ENCODE data around the gene AKIRIN1.

Gene AKIRIN1

GRCh38 chr1:38990738-38991637 is at the start of gene AKIRIN1:
AKIRIN1 (plus strand) TSS chr1:38991276; CDS start chr1:38991381, 105 bp downstream.
- Histone ChIP-seq H3K4me3 (ENCODE audit: low read depth, low read length) (peak within 1 kb of the TSS; percentile 81), H2AFZ (peak within 1 kb of the TSS; percentile 93), H3K36me3 (ENCODE audit: control insufficient read depth, insufficient read depth, low read length) (no peaks in the 10 kb centered on the region), H3K79me2 (peaks cover 15% of the 10 kb centered on the region), H3K27me3 (ENCODE audit: control insufficient read depth, insufficient read depth, low read length) (no peaks in the 10 kb centered on the region), H3K9ac (peak within 1 kb of the TSS; percentile 61), H3K27ac (peak within 1 kb of the TSS; percentile 87), H3K9me3 (ENCODE audit: control insufficient read depth, low read length) (no peaks in the 10 kb centered on the region), H3K4me2 (ENCODE audit: low read length) (peak within 1 kb of the TSS; percentile 86), H3K4me1 (peaks cover 4% of the 10 kb centered on the region)
- TF ChIP-seq, protein P1, sequence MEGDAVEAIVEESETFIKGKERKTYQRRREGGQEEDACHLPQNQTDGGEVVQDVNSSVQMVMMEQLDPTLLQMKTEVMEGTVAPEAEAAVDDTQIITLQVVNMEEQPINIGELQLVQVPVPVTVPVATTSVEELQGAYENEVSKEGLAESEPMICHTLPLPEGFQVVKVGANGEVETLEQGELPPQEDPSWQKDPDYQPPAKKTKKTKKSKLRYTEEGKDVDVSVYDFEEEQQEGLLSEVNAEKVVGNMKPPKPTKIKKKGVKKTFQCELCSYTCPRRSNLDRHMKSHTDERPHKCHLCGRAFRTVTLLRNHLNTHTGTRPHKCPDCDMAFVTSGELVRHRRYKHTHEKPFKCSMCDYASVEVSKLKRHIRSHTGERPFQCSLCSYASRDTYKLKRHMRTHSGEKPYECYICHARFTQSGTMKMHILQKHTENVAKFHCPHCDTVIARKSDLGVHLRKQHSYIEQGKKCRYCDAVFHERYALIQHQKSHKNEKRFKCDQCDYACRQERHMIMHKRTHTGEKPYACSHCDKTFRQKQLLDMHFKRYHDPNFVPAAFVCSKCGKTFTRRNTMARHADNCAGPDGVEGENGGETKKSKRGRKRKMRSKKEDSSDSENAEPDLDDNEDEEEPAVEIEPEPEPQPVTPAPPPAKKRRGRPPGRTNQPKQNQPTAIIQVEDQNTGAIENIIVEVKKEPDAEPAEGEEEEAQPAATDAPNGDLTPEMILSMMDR (IDR thresholded peaks at IDR 0.05), result peak; percentile 34

- no peaks in the 10 kb centered on the region for H3K36me3 ChIP-seq (ENCODE audit: control insufficient read depth, insufficient read depth, low read length)
- H3K4me2 ChIP-seq (ENCODE audit: low read length), result peak within 1 kb of the TSS; percentile 17
- no peaks in the 10 kb centered on the region for H3K4me1 ChIP-seq
- no peaks in the 10 kb centered on the region for H3K9me3 ChIP-seq (ENCODE audit: control insufficient read depth, low read length)
- no peaks in the 10 kb centered on the region for H3K27me3 ChIP-seq (ENCODE audit: control insufficient read depth, insufficient read depth, low read length)
- H3K79me2 ChIP-seq, result no peaks in the 10 kb centered on the region
- no peak within 1 kb of the TSS for H3K9ac ChIP-seq
- TF ChIP-seq, protein P1 (IDR thresholded peaks at IDR 0.05), result no peak
- H2AFZ ChIP-seq, result peak within 1 kb of the TSS; percentile 83
- H3K27ac ChIP-seq, result no peak within 1 kb of the TSS
- H3K4me3 ChIP-seq (ENCODE audit: low read depth, low read length), result peak within 1 kb of the TSS; percentile 22
Observed at GRCh38 chr1:38941527-38942019, 49.5 kb upstream of the AKIRIN1 start, which contains the start of gene RHBDL2. RHBDL2 (minus strand) TSS chr1:38941830; CDS start chr1:38919212, 22,618 bp downstream.

DNA sequence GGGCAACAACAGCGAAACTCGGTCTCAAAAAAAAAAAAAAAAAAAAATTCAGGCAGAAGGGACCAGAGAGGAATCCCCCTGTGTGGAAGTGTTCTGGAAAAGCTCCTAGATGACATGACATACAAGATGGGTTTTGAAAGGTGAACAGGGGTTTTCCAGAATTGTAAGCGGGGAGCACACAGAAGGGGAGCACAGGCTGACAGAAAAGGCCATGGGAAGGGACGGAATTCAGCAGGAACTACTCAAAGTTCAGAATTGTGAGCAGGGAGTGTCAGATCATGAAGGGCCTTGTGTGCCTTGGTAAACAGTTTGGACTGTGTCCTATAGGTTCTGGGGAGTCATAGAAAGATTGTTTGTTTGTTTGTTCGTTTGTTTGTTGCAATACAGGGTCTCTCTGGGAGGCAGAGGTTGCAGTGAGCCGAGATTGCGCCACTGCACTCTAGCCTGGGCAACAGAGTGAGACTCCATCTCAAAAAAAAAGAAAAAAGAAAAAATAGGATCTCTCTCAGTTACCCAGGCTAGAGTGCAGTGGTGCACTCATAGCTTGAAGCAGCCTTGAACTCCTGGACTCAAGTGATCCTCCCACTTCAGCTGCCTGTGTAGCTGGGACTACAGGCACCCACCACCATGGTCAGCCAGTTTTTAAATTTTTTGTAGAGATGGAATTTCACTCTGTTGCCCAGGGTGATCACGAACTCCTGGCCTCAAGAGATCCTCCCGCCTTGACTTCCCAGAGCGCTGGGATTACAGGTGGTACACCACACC is 48.2 kb upstream of the AKIRIN1 start:
- H3K4me3 ChIP-seq (ENCODE audit: low read depth, low read length), result no peak overlapping the region
- H3K27me3 ChIP-seq (ENCODE audit: control insufficient read depth, insufficient read depth, low read length), result no peaks in the 10 kb centered on the region
- no peaks in the 10 kb centered on the region for H3K79me2 ChIP-seq
- H3K36me3 ChIP-seq (ENCODE audit: control insufficient read depth, insufficient read depth, low read length), result no peaks in the 10 kb centered on the region
- TF ChIP-seq, protein P1 (IDR thresholded peaks at IDR 0.05), result no peak
- H3K4me2 ChIP-seq (ENCODE audit: low read length), result no peak overlapping the region
- no peak overlapping the region for H3K9ac ChIP-seq
- H2AFZ ChIP-seq, result no peak overlapping the region
- H3K27ac ChIP-seq, result no peak overlapping the region
- no peaks in the 10 kb centered on the region for H3K9me3 ChIP-seq (ENCODE audit: control insufficient read depth, low read length)
- H3K4me1 ChIP-seq, result no peaks in the 10 kb centered on the region

- Histone ChIP-seq H3K27ac (no peak overlapping the region), H3K36me3 (ENCODE audit: control insufficient read depth, insufficient read depth, low read length) (no peaks in the 10 kb centered on the region), H2AFZ (no peak overlapping the region), H3K4me2 (ENCODE audit: low read length) (no peak overlapping the region), H3K9ac (no peak overlapping the region), H3K79me2 (no peaks in the 10 kb centered on the region), H3K4me3 (ENCODE audit: low read depth, low read length) (no peak overlapping the region), H3K27me3 (ENCODE audit: control insufficient read depth, insufficient read depth, low read length) (no peaks in the 10 kb centered on the region), H3K9me3 (ENCODE audit: control insufficient read depth, low read length) (no peaks in the 10 kb centered on the region), H3K4me1 (no peaks in the 10 kb centered on the region)
- TF ChIP-seq, protein P1 (IDR thresholded peaks at IDR 0.05), result no peak
Observed at GRCh38 chr1:38944547-38944946, 46.5 kb upstream of the AKIRIN1 start.
